GM12801 (cell line): ENCODE results near the gene GPX8.

Experiments used
- CTCF ChIP-seq: IDR thresholded peaks from one replicate; pipeline ENCODE4 v1.5.1; 2011; ENCODE audit warnings: control low read depth; ENCODE audit not compliant: insufficient read length; ENCODE audit errors: extremely low read depth

GPX8 gene

GRCh38 chr5:55140908-55141665, 18.9 kb upstream of the GPX8 start:
- TF ChIP-seq CTCF, result no peak

- TF ChIP-seq CTCF, result no peak
Measured at GRCh38 chr5:55141945-55142690, 17.9 kb upstream of the GPX8 start.

- TF ChIP-seq CTCF, result no peak
Measured at GRCh38 chr5:55143624-55144023, 16.3 kb upstream of the GPX8 start.

- TF ChIP-seq CTCF, result no peak
Measured at GRCh38 chr5:55146080-55146479, 13.9 kb upstream of the GPX8 start.

- TF ChIP-seq CTCF, result peak; percentile 66
Measured at GRCh38 chr5:55146543-55147151, 13.3 kb upstream of the GPX8 start.

- no peak for TF ChIP-seq CTCF
Measured at GRCh38 chr5:55149308-55149795, 10.6 kb upstream of the GPX8 start.
